Activated naive CD4-positive, alpha-beta T cell treated with anti-CD3 and anti-CD28 coated beads for 36 hours (primary cell): ENCODE results near the gene RIPOR1. TPM values are rescaled to one million over a fixed set of nuclear protein-coding genes. Genes with fewer than 3 reads are reported as not detected.
"Not testable (repeated sequence)": the region's sequence is repeated elsewhere in the genome, so short reads cannot be mapped to it uniquely, and the experiment has no call there.

ENCODE experiments used
- CTCF ChIA-PET: fragments of 350-600 bp; sonication (Branson Sonifier 250); formaldehyde crosslinking; loops from one replicate; lab custom pipeline; 2021; ENCODE audit warnings: antibody characterized with exemption; lab: Charles Lee
- DNase-seq: peaks from one replicate; pipeline ENCODE4 v3.0.0-alpha.2; 2020
- H3K27ac Mint-ChIP-seq: one replicate; pipeline ENCODE4 v1.8.0; 2021; ENCODE audit warnings: mild to moderate bottlenecking, mixed read lengths
- H3K27me3 Mint-ChIP-seq: one replicate; pipeline ENCODE4 v1.8.0; 2021; ENCODE audit warnings: low read depth, mixed read lengths
- H3K36me3 Mint-ChIP-seq: one replicate; pipeline ENCODE4 v1.8.0; 2021; ENCODE audit warnings: low read depth, mixed read lengths
- H3K4me1 Mint-ChIP-seq: one replicate; pipeline ENCODE4 v1.8.0; 2021; ENCODE audit warnings: low read depth, mixed read lengths
- H3K4me3 Mint-ChIP-seq: one replicate; pipeline ENCODE4 v1.8.0; 2021; ENCODE audit warnings: mild to moderate bottlenecking, moderate library complexity, mixed read lengths
- H3K9me3 Mint-ChIP-seq: one replicate; pipeline ENCODE4 v1.8.0; 2021; ENCODE audit warnings: mixed read lengths
- intact Hi-C: fragments of 100-400 bp; cut with micrococcal nuclease; formaldehyde crosslinking; loops from one replicate; pipeline ENCODE4 v1.15.1; 2023
- total RNA-seq, 2 experiments: library from RNA; stranded (reverse); gene quantifications; one replicate each; pipeline ENCODE4 v1.2.3, GENCODE V29; 2021

RIPOR1 gene
- total RNA-seq, 2 experiments from 2014 or later: 34.2 to 41.9 TPM

DNA sequence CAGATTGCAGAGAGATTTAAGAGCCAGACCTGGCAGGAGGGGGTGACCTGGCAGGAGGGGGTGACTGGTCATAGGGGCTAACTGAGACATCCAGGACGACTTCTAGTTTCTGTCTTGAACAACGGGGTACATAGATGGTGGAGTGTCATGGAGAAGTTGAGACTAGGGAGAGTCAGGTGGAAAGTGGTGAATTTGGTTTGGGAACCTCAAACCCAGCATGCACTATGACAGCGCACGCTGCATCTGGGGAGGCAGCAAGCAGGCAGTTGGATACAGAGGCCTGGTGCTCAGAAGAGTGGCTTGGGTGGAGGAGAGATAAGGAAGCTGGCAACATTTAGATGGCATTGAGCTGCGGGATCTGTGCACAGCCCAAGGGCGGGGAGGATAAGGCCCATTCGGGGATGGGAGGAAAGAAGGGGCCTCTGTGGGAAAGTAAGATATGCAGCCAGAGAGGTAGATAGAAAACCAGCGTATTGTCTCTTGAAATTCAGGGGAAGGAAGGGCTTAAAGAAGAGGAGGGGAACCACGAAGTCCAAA is 4.5 kb downstream of the RIPOR1 start:
- Mint-ChIP-seq H3K4me1 (peaks cover 20% of the 10 kb centered on the region), H3K9me3 (no peaks in the 10 kb centered on the region), H3K27me3 (peaks cover 20% of the 10 kb centered on the region), H3K36me3 (no peaks in the 10 kb centered on the region), H3K4me3 (no peak overlapping the region), H3K27ac (no peak overlapping the region)
- intact Hi-C loops: no loop called here
- DNase-seq: no peak
- CTCF ChIA-PET: interaction anchor here (0.6 to 2.8 kb wide), 10 partner anchors 11 to 111 kb away, joined by 3 to 23 read pairs (median 5); partner anchors contain the start of gene CARMIL2

DNA sequence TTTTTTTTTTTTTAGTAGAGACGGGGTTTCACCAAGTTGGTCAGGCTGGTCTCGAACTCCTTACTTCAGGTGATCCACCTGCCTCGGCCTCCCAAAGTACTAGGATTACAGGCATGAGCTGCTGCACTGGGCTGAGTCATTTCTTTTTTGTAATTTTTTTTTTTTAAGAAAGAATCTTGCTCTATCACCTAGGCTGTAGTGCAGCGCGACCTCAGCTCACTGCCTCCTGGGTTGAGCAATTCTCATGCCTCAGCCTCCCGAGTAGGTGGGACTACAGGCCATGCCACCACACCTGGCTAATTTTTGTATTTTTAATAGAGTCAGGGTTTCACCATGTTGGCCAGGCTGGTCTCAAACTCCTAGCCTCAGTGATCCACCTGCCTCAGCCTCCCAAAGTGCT is 5.4 kb downstream of the RIPOR1 start:
- CTCF ChIA-PET: interaction anchor here (0.5 to 1.2 kb wide), 2 partner anchors 13 to 628 kb away, joined by 3 to 4 read pairs; no protein-coding TSS in a partner anchor
- H3K27me3 Mint-ChIP-seq: peaks cover 20% of the 10 kb centered on the region

DNA sequence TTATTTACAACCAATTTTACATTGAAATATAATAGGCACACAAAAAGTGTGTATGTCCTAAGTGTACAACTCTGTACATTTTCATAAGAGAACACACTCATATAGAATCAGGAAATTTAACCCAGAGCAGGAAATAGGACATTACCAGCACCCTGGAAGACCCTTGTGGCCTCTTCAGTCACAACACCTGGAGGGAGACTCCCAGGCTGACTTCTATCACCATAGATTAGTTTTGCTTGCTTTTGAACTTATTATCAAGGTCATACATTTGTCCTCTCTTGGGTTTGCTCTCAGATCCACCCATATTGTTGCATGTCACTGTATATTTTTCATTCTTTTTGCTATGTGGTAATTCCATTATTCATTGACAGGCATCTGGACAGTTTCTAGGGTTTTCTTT is 5.8 kb downstream of the RIPOR1 start:
- H3K4me3 Mint-ChIP-seq: no peak overlapping the region
- intact Hi-C loops: no loop called here
- peaks cover 27% of the 10 kb centered on the region for H3K4me1 Mint-ChIP-seq
- H3K36me3 Mint-ChIP-seq: no peaks in the 10 kb centered on the region
- no peak for DNase-seq
- no peak overlapping the region for H3K27ac Mint-ChIP-seq
- CTCF ChIA-PET: interaction anchor here (0.5 to 4.2 kb wide), 4 partner anchors 12 to 628 kb away, joined by 3 to 29 read pairs (median 16); no protein-coding TSS in a partner anchor
- H3K9me3 Mint-ChIP-seq: no peaks in the 10 kb centered on the region
- peaks cover 19% of the 10 kb centered on the region for H3K27me3 Mint-ChIP-seq

More for the DNA sequence above, 5.4 kb downstream of the RIPOR1 start:
- H3K4me3 Mint-ChIP-seq, intact Hi-C loops, H3K27ac Mint-ChIP-seq, DNase-seq, H3K36me3 Mint-ChIP-seq, H3K9me3 Mint-ChIP-seq: not testable (repeated sequence)
- peaks cover 24% of the 10 kb centered on the region for H3K4me1 Mint-ChIP-seq

DNA sequence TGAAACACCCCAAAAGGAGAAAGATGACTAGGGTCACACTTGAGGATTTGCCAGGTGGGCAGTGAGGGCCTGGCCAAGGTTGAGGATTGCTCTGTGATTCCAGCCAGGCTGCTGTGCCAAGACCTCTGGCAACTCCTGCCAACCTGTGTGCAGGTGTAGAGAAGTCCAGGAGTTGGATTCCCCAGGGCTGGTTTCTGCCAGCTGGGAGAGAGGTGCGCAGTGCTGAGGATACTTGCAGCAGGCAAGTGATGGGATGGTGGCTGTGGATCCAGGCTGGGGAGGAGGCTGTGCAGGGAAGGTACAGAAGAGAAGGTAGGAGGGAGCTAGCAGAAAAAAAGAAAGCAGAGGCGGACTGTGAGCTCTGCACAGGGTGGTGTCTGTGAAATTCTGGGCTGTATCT is 6.6 kb downstream of the RIPOR1 start:
- peaks cover 22% of the 10 kb centered on the region for H3K4me1 Mint-ChIP-seq
- no peaks in the 10 kb centered on the region for H3K36me3 Mint-ChIP-seq
- no peaks in the 10 kb centered on the region for H3K9me3 Mint-ChIP-seq
- no peak for DNase-seq
- no peak overlapping the region for H3K4me3 Mint-ChIP-seq
- no peak overlapping the region for H3K27ac Mint-ChIP-seq
- peaks cover 14% of the 10 kb centered on the region for H3K27me3 Mint-ChIP-seq
- intact Hi-C loops: no loop called here
- CTCF ChIA-PET: interaction anchor here (4.1 to 4.2 kb wide), 2 partner anchors 11 to 14 kb away, joined by 28 to 29 read pairs; no protein-coding TSS in a partner anchor

DNA sequence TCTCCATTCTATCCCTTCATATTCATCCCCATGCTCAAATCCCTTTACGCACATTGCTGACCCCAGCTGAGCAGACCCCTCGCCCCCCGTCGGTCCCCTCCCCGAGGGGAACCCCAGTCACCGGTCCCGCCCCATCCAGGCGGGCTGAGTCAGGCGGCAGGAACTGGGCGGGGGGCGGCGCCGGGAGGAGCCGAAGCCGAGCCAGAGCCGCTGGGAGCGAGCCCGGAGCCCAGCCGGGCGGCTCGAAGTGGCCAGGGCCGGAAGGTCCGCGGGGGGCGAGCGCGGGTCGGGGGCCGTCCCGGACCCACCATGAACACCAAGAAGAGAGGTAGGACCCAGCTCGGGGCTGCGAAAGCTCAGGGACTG is 8.6 kb downstream of the RIPOR1 start:
- CTCF ChIA-PET: interaction anchor here (0.6 to 4.2 kb wide), 7 partner anchors 9 to 97 kb away, joined by 3 to 29 read pairs (median 6); partner anchors contain the start of gene ATP6V0D1
- H3K36me3 Mint-ChIP-seq: peaks cover 3% of the 10 kb centered on the region
- intact Hi-C loops: loop anchor here (1.0 to 2.0 kb wide), 3 partner anchors 16 to 124 kb away; partner anchors contain the start of genes ACD, ATP6V0D1 and PARD6A

DNA sequence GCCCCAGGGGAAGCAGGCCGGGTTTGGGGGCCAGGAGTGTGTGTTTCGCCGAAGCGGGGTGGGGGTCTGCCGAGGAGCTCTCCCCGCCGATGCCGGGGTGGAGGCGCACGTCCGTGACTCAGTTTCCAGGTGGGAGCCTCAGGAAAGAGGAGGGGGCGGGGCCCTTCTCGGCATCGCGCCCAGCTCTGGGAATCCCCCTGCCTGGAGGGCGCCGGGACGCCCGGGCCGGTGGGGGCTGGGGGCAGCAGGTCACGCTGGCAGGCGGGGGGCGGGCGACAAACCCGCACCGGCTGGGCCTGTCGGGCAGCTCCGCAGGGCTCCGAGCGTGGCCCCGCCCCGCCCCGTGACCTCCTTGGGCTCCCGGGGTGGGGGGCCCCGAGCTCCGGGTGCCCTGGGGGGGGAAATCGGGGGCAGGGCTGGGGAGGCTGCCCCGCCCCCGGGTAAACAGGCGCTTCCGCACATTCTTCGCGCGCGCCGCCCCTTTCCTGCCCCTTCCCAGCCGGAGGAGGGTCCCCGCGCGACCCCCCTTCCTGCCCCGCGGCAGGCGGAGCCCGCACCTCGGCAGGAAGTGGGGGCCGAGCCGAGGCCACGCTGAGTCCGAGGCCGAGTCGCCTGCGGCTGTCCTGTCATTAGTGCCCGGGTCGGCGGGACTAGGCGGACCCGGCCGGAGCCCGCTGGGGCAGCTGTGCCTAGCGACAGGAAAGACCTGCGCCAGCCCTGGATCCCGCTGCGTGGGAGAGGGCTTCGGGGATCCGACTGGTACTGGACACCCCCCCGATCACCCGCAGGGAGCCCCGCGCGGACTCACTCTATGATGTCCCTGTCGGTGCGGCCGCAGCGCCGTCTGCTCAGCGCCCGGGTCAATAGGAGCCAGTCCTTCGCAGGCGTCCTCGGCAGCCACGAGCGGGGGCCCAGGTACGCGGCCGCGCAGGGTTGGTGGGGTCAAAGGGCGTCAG is 9.3 kb downstream of the RIPOR1 start:
- intact Hi-C loops: loop anchor here (1.0 to 2.0 kb wide), 4 partner anchors 8 to 123 kb away; partner anchors contain the start of genes ACD, ATP6V0D1 and PARD6A
- CTCF ChIA-PET: interaction anchor here (0.6 to 4.2 kb wide), 7 partner anchors 8 to 97 kb away, joined by 3 to 29 read pairs (median 6); partner anchors contain the start of gene ATP6V0D1
- Mint-ChIP-seq H3K9me3 (no peaks in the 10 kb centered on the region), H3K4me3 (peak overlapping the region; percentile 79), H3K4me1 (peaks cover 23% of the 10 kb centered on the region), H3K27me3 (no peaks in the 10 kb centered on the region), H3K27ac (no peak overlapping the region), H3K36me3 (peaks cover 4% of the 10 kb centered on the region)
- peak; percentile 75 for DNase-seq

More for the DNA sequence above, 8.6 kb downstream of the RIPOR1 start:
- Mint-ChIP-seq H3K27ac (peak overlapping the region; percentile 75), H3K4me1 (peaks cover 21% of the 10 kb centered on the region), H3K4me3 (peak overlapping the region; percentile 79), H3K9me3 (no peaks in the 10 kb centered on the region), H3K27me3 (peaks cover 2% of the 10 kb centered on the region)
- DNase-seq: peak; percentile 71

DNA sequence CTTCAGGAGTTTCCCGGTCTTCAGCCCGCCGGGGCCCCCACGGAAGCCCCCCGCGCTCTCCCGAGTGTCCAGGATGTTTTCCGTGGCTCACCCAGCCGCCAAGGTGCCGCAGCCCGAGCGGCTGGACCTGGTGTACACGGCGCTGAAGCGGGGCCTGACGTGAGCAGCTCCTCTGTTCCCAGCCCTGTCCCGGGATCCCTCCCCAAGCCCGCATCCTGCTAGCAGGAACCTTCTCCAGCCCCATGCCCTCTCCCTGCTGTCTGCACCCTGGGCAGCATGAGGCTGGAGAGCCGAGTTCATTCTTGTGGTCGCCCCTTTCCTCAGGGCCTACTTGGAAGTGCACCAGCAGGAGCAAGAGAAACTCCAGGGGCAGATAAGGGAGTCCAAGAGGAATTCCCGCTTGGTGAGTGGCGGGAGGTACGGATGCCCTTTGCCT is 10.1 kb downstream of the RIPOR1 start:
- no peaks in the 10 kb centered on the region for H3K9me3 Mint-ChIP-seq
- DNase-seq: no peak
- H3K27me3 Mint-ChIP-seq: no peaks in the 10 kb centered on the region
- H3K4me3 Mint-ChIP-seq: peak overlapping the region; percentile 64
- peaks cover 23% of the 10 kb centered on the region for H3K4me1 Mint-ChIP-seq
- CTCF ChIA-PET: interaction anchor here (4.2 kb wide), 1 partner anchor 8 kb away, joined by 29 read pairs; no protein-coding TSS in a partner anchor
- H3K27ac Mint-ChIP-seq: no peak overlapping the region
- peaks cover 4% of the 10 kb centered on the region for H3K36me3 Mint-ChIP-seq
- intact Hi-C loops: loop anchor here (1.0 kb wide), 1 partner anchor 8 kb away; no protein-coding TSS in a partner anchor

DNA sequence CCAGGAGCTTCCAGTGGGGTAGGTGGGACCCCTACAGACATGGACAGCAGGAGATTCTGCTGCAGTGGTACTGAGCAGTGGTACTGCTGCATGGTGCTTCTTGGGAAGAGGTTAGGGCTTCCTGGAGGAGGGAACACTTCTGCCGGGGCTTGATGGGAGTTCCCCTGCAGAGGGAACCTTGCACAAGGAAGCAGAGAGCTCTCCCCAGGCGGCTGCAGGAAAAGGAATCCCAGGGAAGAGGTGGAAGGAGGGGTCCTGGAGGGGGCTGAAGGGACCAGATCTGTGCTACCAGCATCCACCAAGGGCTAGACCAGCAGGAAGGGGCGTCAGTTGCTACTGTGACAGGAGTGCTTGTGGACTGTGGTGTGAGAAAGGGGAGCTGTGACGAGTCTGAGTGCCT is 10.6 kb downstream of the RIPOR1 start:
- peaks cover 4% of the 10 kb centered on the region for H3K36me3 Mint-ChIP-seq
- no peaks in the 10 kb centered on the region for H3K9me3 Mint-ChIP-seq
- H3K4me1 Mint-ChIP-seq: peaks cover 23% of the 10 kb centered on the region
- CTCF ChIA-PET: interaction anchor here (3.2 kb wide), 1 partner anchor 18 kb away, joined by 14 read pairs; no protein-coding TSS in a partner anchor
- no peaks in the 10 kb centered on the region for H3K27me3 Mint-ChIP-seq
- no peak for DNase-seq
- peak overlapping the region; percentile 8 for H3K27ac Mint-ChIP-seq
- peak overlapping the region; percentile 64 for H3K4me3 Mint-ChIP-seq
- intact Hi-C loops: no loop called here

DNA sequence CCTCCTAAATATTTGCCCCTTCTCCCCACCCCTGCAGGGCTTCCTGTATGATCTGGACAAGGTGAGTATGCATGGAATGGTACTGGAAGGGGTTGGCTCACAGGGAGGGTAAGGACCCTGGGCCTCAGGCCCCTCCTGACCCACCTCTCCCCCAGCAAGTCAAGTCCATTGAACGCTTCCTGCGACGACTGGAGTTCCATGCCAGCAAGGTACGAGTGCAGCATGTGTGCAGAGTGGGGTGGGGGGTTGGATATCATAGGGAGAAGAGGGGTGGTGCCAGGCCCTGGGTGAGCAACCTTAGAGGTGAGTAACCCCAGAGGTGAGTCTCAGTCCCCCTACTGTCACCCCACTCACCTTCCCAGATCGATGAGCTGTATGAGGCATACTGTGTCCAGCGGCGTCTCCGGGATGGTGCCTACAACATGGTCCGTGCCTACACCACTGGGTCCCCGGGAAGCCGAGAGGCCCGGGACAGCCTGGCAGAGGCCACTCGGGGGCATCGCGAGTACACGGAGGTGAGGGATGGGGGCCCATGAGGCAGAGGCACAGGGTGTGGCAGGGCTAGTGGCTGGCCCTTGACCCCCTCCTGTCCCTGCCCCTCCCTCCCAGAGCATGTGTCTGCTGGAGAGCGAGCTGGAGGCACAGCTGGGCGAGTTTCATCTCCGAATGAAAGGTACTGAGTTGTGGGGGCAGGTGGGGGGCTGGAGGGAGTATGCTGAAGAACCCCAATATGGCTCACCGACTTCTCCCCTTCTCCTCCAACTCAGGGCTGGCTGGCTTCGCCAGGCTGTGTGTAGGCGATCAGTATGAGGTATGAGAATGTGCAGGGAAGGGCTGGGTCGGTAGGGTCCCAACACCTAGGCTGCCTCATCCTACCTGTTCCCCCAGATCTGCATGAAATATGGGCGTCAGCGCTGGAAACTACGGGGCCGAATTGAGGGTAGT is 11.3 kb downstream of the RIPOR1 start:
- H3K36me3 Mint-ChIP-seq: peaks cover 4% of the 10 kb centered on the region
- peak overlapping the region; percentile 15 for H3K27ac Mint-ChIP-seq
- DNase-seq: no peak
- no peaks in the 10 kb centered on the region for H3K9me3 Mint-ChIP-seq
- CTCF ChIA-PET: interaction anchor here (3.2 kb wide), 1 partner anchor 18 kb away, joined by 14 read pairs; no protein-coding TSS in a partner anchor
- intact Hi-C loops: no loop called here
- H3K27me3 Mint-ChIP-seq: no peaks in the 10 kb centered on the region
- H3K4me3 Mint-ChIP-seq: peak overlapping the region; percentile 17
- H3K4me1 Mint-ChIP-seq: peaks cover 23% of the 10 kb centered on the region

DNA sequence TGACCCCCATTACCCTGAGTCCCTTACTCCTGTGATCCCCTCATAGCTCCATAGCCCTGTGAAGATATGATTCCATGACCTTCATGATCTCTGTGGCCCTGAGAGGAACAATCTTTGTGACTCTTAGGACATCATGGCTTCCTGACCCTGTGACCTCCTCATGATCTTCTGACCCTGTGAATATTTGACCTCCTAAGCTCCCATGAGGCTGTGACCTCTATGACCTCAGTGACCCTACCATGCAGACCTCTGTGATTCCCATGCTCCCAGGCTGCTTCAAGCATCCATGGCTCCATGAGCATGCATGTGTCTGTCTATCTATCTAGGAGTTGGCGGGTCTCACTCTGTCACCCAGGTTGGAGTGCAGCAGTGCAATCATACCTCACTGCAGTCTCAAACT is 12.1 kb downstream of the RIPOR1 start:
- Mint-ChIP-seq H3K27ac (no peak overlapping the region), H3K4me3 (no peak overlapping the region), H3K27me3 (no peaks in the 10 kb centered on the region), H3K9me3 (no peaks in the 10 kb centered on the region), H3K4me1 (peaks cover 23% of the 10 kb centered on the region), H3K36me3 (peaks cover 4% of the 10 kb centered on the region)
- DNase-seq: no peak
- intact Hi-C loops: no loop called here
- CTCF ChIA-PET: interaction anchor here (0.6 to 3.2 kb wide), 2 partner anchors 19 to 128 kb away, joined by 3 to 14 read pairs; no protein-coding TSS in a partner anchor
